Activated CD4-positive, alpha-beta T cell treated with anti-CD3 and anti-CD28 coated beads for 48 hours (primary cell): ENCODE results near the gene SLC6A13.

Experiments
- DNase-seq: peaks from one replicate; pipeline ENCODE4 v3.0.0-alpha.2; 2020

SLC6A13 gene

GRCh38 chr12:213527-213932 lies 49.1 kb downstream of the SLC6A13 start:
- DNase-seq: no peak

- DNase-seq: no peak
Measured at GRCh38 chr12:212715-213526, 49.7 kb downstream of the SLC6A13 start.

- DNase-seq: no peak
Measured at GRCh38 chr12:212415-212714, 50.3 kb downstream of the SLC6A13 start.

DNA sequence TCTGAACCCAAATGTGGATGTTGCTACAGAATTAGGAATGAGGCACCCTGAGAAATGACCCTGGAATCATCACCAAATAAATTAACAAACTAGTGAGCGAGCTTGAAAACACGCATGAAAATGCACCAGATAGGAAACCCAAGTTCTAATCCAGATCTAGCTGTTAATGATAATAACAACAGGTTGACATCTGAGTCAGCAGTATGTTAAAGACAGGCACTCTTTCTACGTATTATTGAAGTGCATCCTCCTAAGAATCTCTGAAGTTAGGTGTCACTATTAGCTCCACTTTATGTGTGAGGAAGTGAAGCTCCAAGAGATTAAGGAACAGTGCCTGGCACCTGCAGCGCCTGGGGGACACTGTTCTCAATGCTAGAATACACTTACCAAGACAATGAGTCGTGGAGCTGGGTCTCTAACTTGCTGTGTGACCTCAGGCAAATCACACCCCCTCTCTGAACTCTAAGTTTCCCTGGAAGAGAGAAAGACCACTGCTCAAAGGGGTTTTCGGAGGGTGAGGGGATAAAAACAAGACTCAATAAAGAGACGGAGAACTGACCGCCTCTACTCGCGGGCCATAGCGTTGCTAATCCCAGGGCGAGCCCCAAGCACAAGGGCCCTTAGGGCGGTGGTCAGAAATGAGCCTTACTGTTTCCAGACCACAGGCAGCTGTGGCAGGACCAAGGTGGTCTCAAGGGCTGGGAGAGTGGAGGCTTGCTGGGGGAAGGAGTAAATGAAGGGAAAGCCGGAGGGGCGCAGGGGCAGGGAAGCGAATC lies 50.8 kb downstream of the SLC6A13 start:
- DNase-seq: no peak

DNA sequence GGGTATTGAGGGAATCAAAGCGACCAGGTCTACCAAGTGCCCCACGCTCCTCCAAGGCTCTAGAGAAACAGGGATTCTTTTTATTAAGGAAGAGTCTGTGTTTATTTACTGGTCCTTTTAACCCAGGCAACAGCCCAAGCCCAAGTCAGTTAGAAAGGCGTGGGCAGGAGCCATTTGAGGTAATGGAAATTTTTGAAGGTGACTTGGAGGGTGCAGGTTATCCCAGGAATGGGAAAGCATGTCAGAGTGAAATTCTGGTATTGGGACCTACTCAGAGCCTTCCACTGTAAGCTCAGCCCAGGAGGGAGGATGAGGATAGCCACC lies 51.5 kb downstream of the SLC6A13 start:
- no peak for DNase-seq

DNA sequence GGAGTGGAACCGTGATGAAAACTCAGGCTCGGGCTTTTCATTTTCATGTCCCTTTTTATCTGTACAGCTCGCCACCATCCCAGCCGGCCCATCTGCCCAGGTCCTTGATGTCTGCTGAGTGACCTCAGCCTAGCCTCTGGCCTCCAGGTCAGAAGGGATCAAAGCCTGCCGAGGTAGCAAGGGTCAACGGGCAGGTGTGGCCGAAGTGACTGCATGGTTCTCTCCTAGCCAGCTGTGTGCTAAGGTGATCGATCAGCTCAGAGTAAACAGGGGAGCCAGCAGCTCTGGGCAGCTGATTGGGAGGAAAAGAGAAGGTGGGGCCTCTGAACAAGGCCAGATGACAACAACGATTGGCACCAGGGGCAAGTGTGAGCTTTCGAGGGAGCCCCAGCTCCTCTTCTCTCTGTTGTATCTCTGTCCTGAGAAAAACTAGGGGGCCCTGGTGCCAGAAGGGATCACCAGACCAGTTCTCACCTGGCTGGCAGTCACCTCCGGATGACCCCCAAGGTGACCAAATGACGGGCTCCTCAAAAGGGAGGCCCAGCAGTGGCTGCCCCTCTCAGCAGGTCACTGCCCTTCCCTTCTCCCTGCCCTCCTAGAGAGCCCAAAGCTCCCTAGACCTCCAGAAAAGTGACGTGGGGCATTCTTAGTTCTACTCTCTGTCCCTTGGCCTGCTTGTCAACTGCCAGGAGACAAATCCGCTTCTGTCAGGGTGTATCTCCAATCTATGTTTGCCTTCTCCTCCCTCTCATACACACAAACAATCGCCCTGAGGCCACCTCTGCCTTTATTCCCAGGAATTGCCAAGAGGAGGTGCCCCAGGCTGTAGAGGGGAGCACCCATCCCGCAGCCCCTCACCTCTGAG lies 52.1 kb downstream of the SLC6A13 start:
- no peak for DNase-seq

DNA sequence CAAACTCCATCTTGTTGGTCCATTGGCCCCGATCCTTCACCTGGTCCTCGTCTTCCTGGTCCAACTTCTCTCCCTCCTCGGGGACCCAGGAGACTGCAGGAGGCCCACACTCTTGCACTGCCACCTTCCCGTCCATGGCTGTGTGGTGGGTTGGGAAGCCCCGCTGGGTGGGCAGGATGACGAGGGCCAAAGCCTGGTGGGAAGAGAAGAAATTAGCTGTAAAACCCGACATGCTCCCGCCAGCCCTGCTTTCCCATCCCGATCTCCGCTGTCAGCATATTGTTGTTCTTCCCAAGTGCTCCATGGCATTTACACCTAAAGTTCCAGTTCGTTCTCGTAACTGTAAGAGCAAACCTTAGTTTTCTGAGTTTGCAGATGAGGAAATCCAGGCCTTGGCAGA lies 52.8 kb downstream of the SLC6A13 start:
- no peak for DNase-seq

GRCh38 chr12:209246-209645 lies 53.4 kb downstream of the SLC6A13 start:
- no peak for DNase-seq

DNA sequence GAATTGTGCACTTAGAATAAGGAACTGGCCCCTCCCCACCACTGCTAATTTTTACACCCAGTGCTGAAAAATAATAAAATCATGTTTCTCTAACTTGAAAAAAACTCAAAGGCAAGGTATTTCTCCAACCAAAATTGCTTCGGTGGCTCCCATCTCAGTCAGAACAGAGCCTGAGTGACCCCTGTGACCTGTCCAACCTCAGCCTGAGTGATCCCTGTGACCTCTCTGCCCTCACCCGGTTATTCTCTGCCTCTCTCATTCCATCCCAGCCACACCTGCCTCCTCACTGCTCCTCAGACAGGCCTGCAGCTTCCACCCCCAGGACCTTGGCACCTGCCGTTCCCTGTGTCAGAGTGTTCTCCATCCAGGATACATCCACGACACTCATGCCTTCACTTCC lies 53.8 kb downstream of the SLC6A13 start:
- DNase-seq: no peak

GRCh38 chr12:207804-208203 lies 54.8 kb downstream of the SLC6A13 start:
- DNase-seq: no peak

- no peak for DNase-seq
Measured at GRCh38 chr12:206746-207440, 55.7 kb downstream of the SLC6A13 start.

DNA sequence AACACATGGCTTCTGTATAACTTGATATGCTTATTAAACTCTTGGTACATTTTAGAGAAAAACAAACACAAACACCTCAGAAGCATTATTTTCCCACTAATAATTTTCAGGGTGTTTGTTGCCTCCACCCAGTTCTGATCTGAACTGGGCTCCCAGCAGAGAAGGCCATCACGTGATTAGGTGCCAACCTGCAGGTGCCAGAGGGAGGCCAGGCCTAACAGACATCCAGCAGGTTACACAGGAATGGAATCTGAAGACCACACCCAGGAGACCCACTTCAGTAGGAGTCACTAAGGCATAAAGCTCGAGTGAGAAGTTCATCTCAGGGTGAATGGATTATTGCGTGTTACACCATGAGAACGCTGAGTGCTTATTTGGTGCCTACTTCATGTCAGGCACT lies 57.6 kb downstream of the SLC6A13 start:
- DNase-seq: no peak

- no peak for DNase-seq
Measured at GRCh38 chr12:204261-204678, 58.4 kb downstream of the SLC6A13 start.

DNA sequence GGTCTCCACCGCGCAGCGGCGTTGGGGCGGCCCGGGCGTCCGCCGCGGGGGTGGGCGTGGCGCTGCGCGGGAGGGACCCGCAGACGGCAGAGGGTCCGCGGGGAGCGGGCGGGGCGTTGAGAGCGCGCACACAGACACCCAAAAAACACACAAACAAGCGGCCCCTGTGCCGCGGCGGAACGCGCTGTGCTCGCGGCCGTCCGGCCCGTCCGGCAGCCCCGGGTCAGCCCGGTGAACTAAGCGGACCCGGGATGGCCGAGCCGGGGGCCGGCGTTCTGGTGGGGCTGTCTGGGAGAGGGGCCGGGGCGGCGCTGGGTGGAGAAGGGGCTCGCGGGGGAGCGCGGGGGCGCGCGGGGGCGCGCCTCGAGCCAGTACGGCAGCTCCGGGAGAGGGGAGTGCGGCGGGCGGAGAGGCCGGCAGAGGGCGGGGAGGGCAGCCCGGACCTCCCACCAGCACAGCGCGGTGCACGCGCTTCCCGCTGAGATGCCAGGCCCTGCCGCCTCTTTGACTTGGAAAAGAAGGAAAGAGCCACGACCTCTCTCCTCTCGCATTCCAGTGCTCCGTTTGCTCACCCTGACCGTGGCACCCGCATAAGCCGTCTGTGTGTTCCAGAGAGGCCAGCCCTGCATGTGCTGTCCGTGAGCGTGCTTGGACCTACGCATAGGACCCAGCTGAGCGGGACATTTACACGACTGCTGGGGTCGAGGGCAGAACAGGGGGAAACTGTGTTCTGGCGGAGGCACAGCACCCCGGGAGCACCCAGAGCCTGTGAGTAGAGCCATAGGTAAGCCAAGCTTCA lies 59.0 kb downstream of the SLC6A13 start:
- DNase-seq: no peak

DNA sequence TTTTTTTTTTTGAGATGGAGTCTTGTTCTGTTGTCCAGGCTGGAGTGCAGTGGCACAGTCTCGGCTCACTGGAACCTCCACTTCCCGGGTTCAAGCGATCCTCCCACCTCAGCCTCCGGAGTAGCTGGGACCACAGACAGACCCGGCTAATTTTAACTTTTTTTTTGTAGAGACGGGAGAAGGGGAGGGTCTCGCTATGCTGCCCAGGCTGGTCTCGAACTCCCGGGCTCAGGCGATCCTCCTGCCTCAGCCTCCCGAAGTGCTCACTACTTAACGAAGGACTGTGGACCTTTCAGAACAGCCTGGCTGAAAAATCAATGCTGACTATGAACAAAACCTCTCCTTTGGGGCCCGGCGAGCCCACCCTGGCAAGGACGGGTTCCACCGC lies 59.6 kb downstream of the SLC6A13 start:
- DNase-seq: no peak

- DNase-seq: no peak
Measured at GRCh38 chr12:202081-202731, 60.4 kb downstream of the SLC6A13 start.

DNA sequence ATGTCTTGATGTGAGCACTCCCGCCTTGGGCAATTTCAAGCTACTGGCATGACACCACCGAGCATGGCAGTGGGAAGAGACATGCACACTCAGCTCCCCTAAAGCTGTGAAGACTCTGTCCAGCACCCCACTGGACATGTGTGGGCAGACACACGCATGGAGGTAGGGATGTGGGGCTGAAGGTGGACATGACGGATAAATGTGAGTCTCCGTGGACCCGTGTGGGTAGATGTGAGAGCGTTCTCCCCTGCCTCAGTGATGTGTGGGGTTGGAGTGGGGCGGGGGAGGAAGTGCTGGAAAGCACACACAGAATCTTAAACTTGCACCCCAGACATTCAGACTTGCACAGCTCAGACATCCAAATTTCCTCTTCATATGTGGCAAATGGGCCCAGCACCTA lies 61.3 kb downstream of the SLC6A13 start:
- DNase-seq: no peak

- DNase-seq: no peak
Measured at GRCh38 chr12:198705-199104, 63.9 kb downstream of the SLC6A13 start.

- no peak for DNase-seq
Measured at GRCh38 chr12:197911-198695, 64.5 kb downstream of the SLC6A13 start.

- no peak for DNase-seq
Measured at GRCh38 chr12:197347-197746, 65.3 kb downstream of the SLC6A13 start.

GRCh38 chr12:196436-196835 lies 66.2 kb downstream of the SLC6A13 start:
- DNase-seq: no peak
